ENCODE results near the gene PTK7. TPM values are rescaled to one million over a fixed set of nuclear protein-coding genes. Genes with fewer than 3 reads are reported as not detected.

PTK7 gene
- total RNA-seq, 1 donor from 2014 or later: 68.0 TPM

- H2AFZ ChIP-seq (replicated peaks): no peak overlapping the region
- H3K9ac ChIP-seq: no peak overlapping the region
- peaks cover 37% of the 10 kb centered on the region for H3F3A ChIP-seq (ENCODE audit: low read depth)
- no peaks in the 10 kb centered on the region for H3K36me3 ChIP-seq
- no peak overlapping the region for H3K4me2 ChIP-seq
- Mint-ChIP-seq H3K4me3 (no peak overlapping the region), H3K4me1 (peaks cover 47% of the 10 kb centered on the region), H3K9me3 (no peaks in the 10 kb centered on the region), H3K36me3 (peaks cover 2% of the 10 kb centered on the region), H3K27me3 (ENCODE audit: insufficient read depth, low read depth) (peaks cover 10% of the 10 kb centered on the region), H3K27ac (no peak overlapping the region)
- no peaks in the 10 kb centered on the region for H3K9me3 ChIP-seq (ENCODE audit: low read depth)
- no peak for DNase-seq (ENCODE audit: low spot score)
- peaks cover 32% of the 10 kb centered on the region for H3K4me1 ChIP-seq
- H3K27ac ChIP-seq: peak overlapping the region; percentile 82
- peaks cover 25% of the 10 kb centered on the region for H4K20me1 ChIP-seq (ENCODE audit: low read depth)
- H3K27me3 ChIP-seq: no peaks in the 10 kb centered on the region
- H3K4me3 ChIP-seq: no peak overlapping the region
- H3K79me2 ChIP-seq (ENCODE audit: low read depth): peaks cover 98% of the 10 kb centered on the region
- no peak for TF ChIP-seq EZH2 (IDR thresholded peaks at IDR 0.05)
- TF ChIP-seq, protein P1, sequence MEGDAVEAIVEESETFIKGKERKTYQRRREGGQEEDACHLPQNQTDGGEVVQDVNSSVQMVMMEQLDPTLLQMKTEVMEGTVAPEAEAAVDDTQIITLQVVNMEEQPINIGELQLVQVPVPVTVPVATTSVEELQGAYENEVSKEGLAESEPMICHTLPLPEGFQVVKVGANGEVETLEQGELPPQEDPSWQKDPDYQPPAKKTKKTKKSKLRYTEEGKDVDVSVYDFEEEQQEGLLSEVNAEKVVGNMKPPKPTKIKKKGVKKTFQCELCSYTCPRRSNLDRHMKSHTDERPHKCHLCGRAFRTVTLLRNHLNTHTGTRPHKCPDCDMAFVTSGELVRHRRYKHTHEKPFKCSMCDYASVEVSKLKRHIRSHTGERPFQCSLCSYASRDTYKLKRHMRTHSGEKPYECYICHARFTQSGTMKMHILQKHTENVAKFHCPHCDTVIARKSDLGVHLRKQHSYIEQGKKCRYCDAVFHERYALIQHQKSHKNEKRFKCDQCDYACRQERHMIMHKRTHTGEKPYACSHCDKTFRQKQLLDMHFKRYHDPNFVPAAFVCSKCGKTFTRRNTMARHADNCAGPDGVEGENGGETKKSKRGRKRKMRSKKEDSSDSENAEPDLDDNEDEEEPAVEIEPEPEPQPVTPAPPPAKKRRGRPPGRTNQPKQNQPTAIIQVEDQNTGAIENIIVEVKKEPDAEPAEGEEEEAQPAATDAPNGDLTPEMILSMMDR (IDR thresholded peaks at IDR 0.05): no peak
Measured at GRCh38 chr6:43097502-43097901, 21.4 kb downstream of the PTK7 start.

- Histone ChIP-seq H3K27me3 (no peaks in the 10 kb centered on the region), H2AFZ (replicated peaks) (no peak overlapping the region), H3K79me2 (ENCODE audit: low read depth) (peaks cover 88% of the 10 kb centered on the region), H3K4me3 (no peak overlapping the region), H3K4me2 (no peak overlapping the region), H3K27ac (no peak overlapping the region), H3K36me3 (no peaks in the 10 kb centered on the region), H3K9ac (no peak overlapping the region), H4K20me1 (ENCODE audit: low read depth) (peaks cover 17% of the 10 kb centered on the region), H3K9me3 (ENCODE audit: low read depth) (no peaks in the 10 kb centered on the region), H3F3A (ENCODE audit: low read depth) (peaks cover 19% of the 10 kb centered on the region), H3K4me1 (peaks cover 22% of the 10 kb centered on the region)
- Mint-ChIP-seq H3K27me3 (ENCODE audit: insufficient read depth, low read depth) (peaks cover 10% of the 10 kb centered on the region), H3K36me3 (peaks cover 3% of the 10 kb centered on the region), H3K4me1 (peaks cover 43% of the 10 kb centered on the region), H3K27ac (no peak overlapping the region), H3K4me3 (no peak overlapping the region), H3K9me3 (no peaks in the 10 kb centered on the region)
- no peak for DNase-seq (ENCODE audit: low spot score)
- TF ChIP-seq, protein P1 (IDR thresholded peaks at IDR 0.05): no peak
- TF ChIP-seq EZH2 (IDR thresholded peaks at IDR 0.05) (no peak), EZH2phosphoT487 (IDR thresholded peaks at IDR 0.05) (no peak)
Measured at GRCh38 chr6:43101497-43101896, 25.4 kb downstream of the PTK7 start.

- no peaks in the 10 kb centered on the region for H3K9me3 Mint-ChIP-seq
- H3K79me2 ChIP-seq (ENCODE audit: low read depth): peaks cover 87% of the 10 kb centered on the region
- no peak for DNase-seq (ENCODE audit: low spot score)
- no peaks in the 10 kb centered on the region for H3K36me3 ChIP-seq
- peaks cover 8% of the 10 kb centered on the region for H3K27me3 Mint-ChIP-seq (ENCODE audit: insufficient read depth, low read depth)
- H3K27me3 ChIP-seq: no peaks in the 10 kb centered on the region
- peak overlapping the region; percentile 1 for H3K27ac ChIP-seq
- peaks cover 7% of the 10 kb centered on the region for H3K36me3 Mint-ChIP-seq
- H3K4me1 Mint-ChIP-seq: peaks cover 29% of the 10 kb centered on the region
- H4K20me1 ChIP-seq (ENCODE audit: low read depth): peaks cover 12% of the 10 kb centered on the region
- H3K9ac ChIP-seq: no peak overlapping the region
- no peak overlapping the region for H2AFZ ChIP-seq (replicated peaks)
- H3K4me3 Mint-ChIP-seq: no peak overlapping the region
- H3K27ac Mint-ChIP-seq: peak overlapping the region; percentile 62
- H3F3A ChIP-seq (ENCODE audit: low read depth): peaks cover 10% of the 10 kb centered on the region
- H3K4me1 ChIP-seq: peaks cover 16% of the 10 kb centered on the region
- no peak overlapping the region for H3K4me2 ChIP-seq
- no peak overlapping the region for H3K4me3 ChIP-seq
- no peaks in the 10 kb centered on the region for H3K9me3 ChIP-seq (ENCODE audit: low read depth)
- TF ChIP-seq EZH2phosphoT487 (IDR thresholded peaks at IDR 0.05) (no peak), EZH2 (IDR thresholded peaks at IDR 0.05) (no peak)
- TF ChIP-seq, protein P1 (IDR thresholded peaks at IDR 0.05): no peak
Measured at GRCh38 chr6:43103253-43103876, 27.3 kb downstream of the PTK7 start.

Measured in neural progenitor cell (in vitro differentiated cells).